Panc1 (cell line): ENCODE results near the gene ERI2. TPM values are rescaled to one million over a fixed set of nuclear protein-coding genes. Genes with fewer than 3 reads are reported as not detected.

Experiments used
- ATAC-seq: fragments of 200-7000 bp; cut with Tn5 transposase; 2 replicates; pipeline ENCODE4 v1.9.1; 2020; ENCODE audit warnings: mild to moderate bottlenecking, moderate library complexity
- BruUV-seq: library from RNA; stranded (reverse); fragments of 400-500 nt; replicated peaks from 2 replicates; lab custom pipeline; 2021; lab: Mats Ljungman, UMichigan
- CTCF ChIA-PET: fragments of 300-600 bp; sonication (Branson Sonifier 250); formaldehyde crosslinking; loops from one replicate; lab custom pipeline; 2022; ENCODE audit warnings: antibody characterized with exemption; lab: Charles Lee
- POLR2A ChIA-PET: fragments of 300-600 bp; sonication (Branson Sonifier 250); formaldehyde crosslinking; loops from one replicate; lab custom pipeline; 2022; ENCODE audit warnings: antibody characterized with exemption; lab: Charles Lee
- DNase-seq: peaks from one replicate; pipeline ENCODE4 v3.0.0-alpha.2; 2010; ENCODE audit warnings: low read depth, low spot score
- H3K27ac ChIP-seq: 2 replicates; pipeline ENCODE4 v1.5.1; 2011; ENCODE audit warnings: mild to moderate bottlenecking, low read length, inconsistent platforms
- H3K27me3 ChIP-seq: fragments of 200-500 bp; sonication (Bioruptor generic); 2 replicates; pipeline ENCODE4 v1.6.0; 2014; ENCODE audit warnings: low read length, inconsistent platforms; ENCODE audit not compliant: control insufficient read depth, insufficient read depth
- H3K36me3 ChIP-seq: fragments of 200-500 bp; sonication (Bioruptor generic); 2 replicates; pipeline ENCODE4 v1.5.1; 2014; ENCODE audit warnings: inconsistent platforms, mild to moderate bottlenecking, low read length, moderate library complexity; ENCODE audit not compliant: control insufficient read depth, insufficient read depth
- H3K4me1 ChIP-seq: 2 replicates; pipeline ENCODE4 v1.5.1; 2011; ENCODE audit warnings: inconsistent platforms, mild to moderate bottlenecking, low read length, moderate library complexity; ENCODE audit not compliant: control insufficient read depth, insufficient read depth
- H3K4me3 ChIP-seq, 2 experiments: 2 replicates each; pipeline ENCODE4 v1.5.1; 2011 to 2012; ENCODE audit warnings: low read depth in 2 of 2, low read length in 2 of 2, mild to moderate bottlenecking in 2 of 2, inconsistent platforms in 1 of 2, moderate library complexity in 1 of 2
- H3K9me3 ChIP-seq: fragments of 200-500 bp; sonication (Bioruptor generic); 2 replicates; pipeline ENCODE4 v1.5.1; 2014; ENCODE audit warnings: low read depth, mild to moderate bottlenecking, inconsistent platforms, low read length, moderate library complexity; ENCODE audit not compliant: control insufficient read depth, insufficient read depth
- POLR2AphosphoS5 ChIP-seq: IDR thresholded peaks from 2 replicates; pipeline ENCODE4 v1.6.1; 2012; ENCODE audit warnings: mild to moderate bottlenecking, low read depth, low read length, moderate library complexity
- REST ChIP-seq, 2 experiments: IDR thresholded peaks; 2 replicates each; pipeline ENCODE4 v1.6.1; 2011 to 2012; ENCODE audit warnings: low read depth in 2 of 2, control low read depth in 1 of 2, low read length in 1 of 2, mild to moderate bottlenecking in 1 of 2, moderate library complexity in 1 of 2; ENCODE audit not compliant: insufficient read depth in 1 of 2
- SIN3A ChIP-seq: IDR thresholded peaks from 2 replicates; pipeline ENCODE4 v1.6.1; 2012; ENCODE audit warnings: low read depth, mild to moderate bottlenecking, low read length, moderate library complexity, borderline replicate concordance; ENCODE audit not compliant: insufficient read depth
- TCF7L2 ChIP-seq: IDR thresholded peaks from 2 replicates; pipeline ENCODE4 v1.6.1; 2011; ENCODE audit warnings: mild to moderate bottlenecking, low read depth, low read length, inconsistent platforms
- in situ Hi-C: cut with HindIII; loops from 2 replicates; pipeline ENCODE4 v1.10.0; 2016; ENCODE audit warnings: low sequenced_read_pairs, low pct_unique_long_range_greater_than_20kb
- intact Hi-C: fragments of 100-400 bp; cut with micrococcal nuclease; formaldehyde crosslinking; loops from one replicate; pipeline ENCODE4 v1.10.0; 2022; ENCODE audit not compliant: unreplicated experiment
- total RNA-seq: library from RNA; stranded (reverse); gene quantifications from one replicate; pipeline ENCODE4 v1.2.1, GENCODE V29; 2021; ENCODE audit not compliant: unreplicated experiment
- TF ChIP-seq, protein P1 (sequence below): fragments of 450-650 bp; IDR thresholded peaks from 2 replicates; pipeline ENCODE4 v1.5.1; 2017; ENCODE audit warnings: mild to moderate bottlenecking

The ERI2 gene
- total RNA-seq, 1 experiment from 2014 or later, result 20.4 TPM

- ATAC-seq (no peak), DNase-seq (no peak)
- Histone ChIP-seq H3K4me1 (no peaks in the 10 kb centered on the region), H3K9me3 (no peaks in the 10 kb centered on the region), H3K36me3 (peaks cover 33% of the 10 kb centered on the region), H3K4me3 (no peak overlapping the region), H3K27ac (no peak overlapping the region), H3K27me3 (no peaks in the 10 kb centered on the region)
- POLR2A ChIA-PET, result no interaction called here
- in situ Hi-C loops (no loop called here), intact Hi-C loops (no loop called here)
- no TSS peak for BruUV-seq
- CTCF ChIA-PET, result no interaction called here
- TF ChIP-seq POLR2AphosphoS5 (no peak), TCF7L2 (no peak), REST (IDR thresholded peaks at IDR 0.05; ENCODE audit: insufficient read depth in 1 of 2, low read depth in 2 of 2, low read length in 1 of 2) (no peak)
- TF ChIP-seq, protein P1, sequence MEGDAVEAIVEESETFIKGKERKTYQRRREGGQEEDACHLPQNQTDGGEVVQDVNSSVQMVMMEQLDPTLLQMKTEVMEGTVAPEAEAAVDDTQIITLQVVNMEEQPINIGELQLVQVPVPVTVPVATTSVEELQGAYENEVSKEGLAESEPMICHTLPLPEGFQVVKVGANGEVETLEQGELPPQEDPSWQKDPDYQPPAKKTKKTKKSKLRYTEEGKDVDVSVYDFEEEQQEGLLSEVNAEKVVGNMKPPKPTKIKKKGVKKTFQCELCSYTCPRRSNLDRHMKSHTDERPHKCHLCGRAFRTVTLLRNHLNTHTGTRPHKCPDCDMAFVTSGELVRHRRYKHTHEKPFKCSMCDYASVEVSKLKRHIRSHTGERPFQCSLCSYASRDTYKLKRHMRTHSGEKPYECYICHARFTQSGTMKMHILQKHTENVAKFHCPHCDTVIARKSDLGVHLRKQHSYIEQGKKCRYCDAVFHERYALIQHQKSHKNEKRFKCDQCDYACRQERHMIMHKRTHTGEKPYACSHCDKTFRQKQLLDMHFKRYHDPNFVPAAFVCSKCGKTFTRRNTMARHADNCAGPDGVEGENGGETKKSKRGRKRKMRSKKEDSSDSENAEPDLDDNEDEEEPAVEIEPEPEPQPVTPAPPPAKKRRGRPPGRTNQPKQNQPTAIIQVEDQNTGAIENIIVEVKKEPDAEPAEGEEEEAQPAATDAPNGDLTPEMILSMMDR, result no peak
Observed at GRCh38 chr16:20830372-20830771, 24.1 kb upstream of the ERI2 start.

GRCh38 chr16:20829536-20829935 lies 23.3 kb upstream of the ERI2 start:
- TF ChIP-seq POLR2AphosphoS5 (no peak), SIN3A (no peak), TCF7L2 (no peak), REST (IDR thresholded peaks at IDR 0.05; ENCODE audit: insufficient read depth in 1 of 2, low read depth in 2 of 2, low read length in 1 of 2) (no peak)
- TF ChIP-seq, protein P1, result no peak
- Histone ChIP-seq H3K36me3 (peaks cover 34% of the 10 kb centered on the region), H3K9me3 (no peaks in the 10 kb centered on the region), H3K27me3 (no peaks in the 10 kb centered on the region), H3K4me3 (no peak overlapping the region), H3K27ac (no peak overlapping the region), H3K4me1 (no peaks in the 10 kb centered on the region)
- no TSS peak for BruUV-seq
- ATAC-seq (no peak), DNase-seq (no peak)
- POLR2A ChIA-PET, result no interaction called here
- CTCF ChIA-PET, result interaction anchor here (0.6 kb wide), 1 partner anchor 13 kb away, joined by 9 read pairs; no protein-coding TSS in a partner anchor
- in situ Hi-C loops, result no loop called here
- intact Hi-C loops, result no loop called here
